GM19468 (cell line): Measurements from ENCODE around the gene CD14.
"Not testable (repeated sequence)": the region's sequence is repeated elsewhere in the genome, so short reads cannot be mapped to it uniquely, and the experiment has no call there.

Source experiments
- ATAC-seq: cut with Tn5 transposase; IDR thresholded peaks from one replicate; pipeline ENCODE4 v1.9.1; 2021; ENCODE audit warnings: mild to moderate bottlenecking, moderate library complexity, moderate number of reproducible peaks; ENCODE audit not compliant: unreplicated experiment; ENCODE audit errors: extremely low read depth

Gene CD14

DNA sequence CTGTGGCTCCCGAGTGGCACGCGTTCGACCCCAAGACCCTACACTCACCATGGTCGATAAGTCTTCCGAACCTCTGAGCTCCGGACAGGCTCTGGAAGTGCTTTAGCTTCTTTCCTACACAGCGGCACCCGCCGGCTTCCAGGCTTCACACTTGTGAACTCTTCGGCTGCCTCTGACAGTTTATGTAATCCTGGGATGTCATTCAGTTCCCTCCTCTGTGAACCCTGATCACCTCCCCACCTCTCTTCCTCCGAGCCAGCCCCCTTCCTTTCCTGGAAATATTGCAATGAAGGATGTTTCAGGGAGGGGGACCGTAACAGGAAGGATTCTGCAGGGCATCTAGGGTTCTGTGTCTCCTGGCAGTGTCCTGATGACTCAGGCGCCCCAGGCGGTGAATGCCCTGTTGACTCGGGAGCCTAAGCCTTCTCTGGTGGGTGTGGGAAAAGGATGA is at the start of gene CD14:
TSS of gene CD14 (minus strand) at position 155 of the 451 bp plus-strand sequence. CDS start at position 51, 104 bp downstream.
- ATAC-seq: no peak

DNA sequence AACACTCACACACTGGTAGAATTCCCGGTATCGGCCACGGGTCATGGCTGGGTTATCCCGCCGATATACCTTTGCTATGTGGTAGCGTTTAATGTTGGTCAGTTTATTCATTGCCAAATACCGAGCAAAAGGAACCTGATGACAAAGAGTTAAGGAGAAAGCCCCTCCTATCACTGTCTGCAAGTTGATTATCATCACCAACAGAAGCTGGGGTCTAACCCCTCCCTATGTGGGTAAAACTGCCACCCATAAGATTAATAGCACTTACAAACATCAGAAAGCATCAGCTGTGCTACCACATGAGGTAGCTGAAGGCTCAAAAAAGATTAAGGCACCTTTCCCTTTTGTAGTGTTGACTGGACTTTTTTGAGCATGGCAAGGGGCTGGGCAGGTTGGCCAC is 46.0 kb upstream of the CD14 start:
- no peak for ATAC-seq

DNA sequence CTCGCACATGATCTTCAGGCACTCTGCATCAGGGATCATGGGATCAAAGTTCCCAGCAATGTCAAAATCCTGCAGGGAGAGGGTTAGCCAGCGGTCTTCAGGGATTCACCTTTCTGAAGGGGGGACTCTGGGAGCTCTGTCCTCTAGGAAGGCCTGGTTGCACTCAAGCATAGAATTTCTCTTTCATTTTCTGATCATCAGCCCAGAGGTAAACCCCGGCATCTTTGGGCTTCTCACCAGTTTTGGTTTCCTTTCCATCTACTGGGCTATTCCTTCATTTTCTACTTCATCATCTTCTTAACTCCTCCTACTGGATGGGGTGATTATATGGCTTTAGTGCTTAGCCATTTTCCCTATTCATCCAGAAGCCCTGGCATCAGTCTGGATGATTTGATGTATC is 45.0 kb upstream of the CD14 start:
- peak; percentile 56 for ATAC-seq

DNA sequence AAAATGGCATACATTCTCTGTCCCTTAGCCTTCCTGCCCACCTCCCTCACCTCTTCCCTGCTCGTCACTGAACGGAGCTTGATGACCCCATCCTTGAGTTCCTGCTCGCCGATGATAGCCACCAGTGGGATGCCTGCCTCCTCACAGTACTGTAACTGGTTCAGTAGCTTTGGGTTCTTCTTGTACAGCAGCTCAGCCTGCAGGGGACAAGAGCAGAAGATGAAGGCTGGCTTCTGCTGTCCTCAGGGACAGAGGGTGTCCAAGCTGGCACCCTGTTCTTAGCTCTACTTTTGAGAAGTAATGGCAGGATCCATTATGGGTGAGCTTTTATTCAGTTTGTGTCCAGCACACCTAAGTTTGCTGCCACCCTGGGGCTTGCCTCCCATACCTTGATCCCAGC is 41.7 kb upstream of the CD14 start:
- no peak for ATAC-seq

DNA sequence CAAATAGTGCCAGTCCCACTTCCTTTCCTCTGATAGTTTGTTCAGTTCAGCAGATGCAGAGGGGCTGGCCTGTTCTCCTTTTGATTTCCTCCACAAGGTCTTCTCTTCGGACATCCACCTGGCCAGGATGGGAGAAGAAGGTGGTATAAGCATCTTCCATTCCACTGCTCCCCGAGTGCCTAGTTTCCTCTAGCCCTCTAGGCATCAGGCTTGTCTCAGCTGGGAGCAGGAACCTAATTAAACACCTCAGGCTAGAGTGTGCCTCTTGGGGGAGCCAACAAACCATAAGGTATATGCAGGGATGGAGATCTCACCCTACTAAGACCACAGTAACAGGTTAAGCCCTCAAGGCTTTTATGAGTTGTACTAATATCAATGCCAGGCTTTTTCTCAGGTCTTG is 41.2 kb upstream of the CD14 start:
- ATAC-seq: no peak

DNA sequence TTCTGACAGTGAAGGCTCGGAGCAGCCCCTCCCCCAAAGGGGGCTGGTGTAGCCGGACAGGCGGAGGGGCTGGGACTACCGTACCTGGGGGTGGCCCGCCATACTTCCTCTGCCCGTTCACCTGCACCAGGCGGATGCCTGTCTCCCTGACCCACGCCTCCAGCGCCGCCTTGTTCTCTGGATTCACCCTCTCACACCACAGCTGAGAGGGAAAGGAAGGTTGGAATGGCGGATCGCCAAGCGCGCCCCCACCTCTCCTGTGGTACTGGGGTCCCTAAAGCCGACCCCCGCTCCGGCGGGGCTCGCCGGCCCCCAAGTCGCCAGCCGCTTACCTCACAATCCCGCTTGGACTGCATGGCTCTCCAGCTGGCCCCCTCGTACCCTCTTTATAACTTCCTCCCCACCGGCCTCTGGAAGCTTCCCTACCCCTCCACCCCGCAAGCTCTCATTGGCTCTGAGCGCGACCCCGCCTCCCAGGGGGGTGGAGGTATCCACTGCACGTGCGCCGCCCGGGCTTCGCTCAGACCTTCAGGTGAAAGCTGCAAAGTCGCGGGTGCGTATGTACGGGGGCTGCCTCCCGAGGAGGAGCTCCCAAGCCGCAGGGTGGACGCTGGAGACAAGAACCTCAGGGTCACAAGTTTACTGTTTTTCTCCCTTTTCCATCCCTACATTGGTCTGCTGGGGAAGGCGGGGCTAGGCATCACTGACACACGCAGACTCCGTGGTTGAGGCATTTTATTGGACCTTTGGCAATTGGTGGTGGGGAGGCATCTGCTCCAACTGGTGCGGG is 40.4 kb upstream of the CD14 start, which contains the start of gene DND1:
TSS of gene DND1 (minus strand) at position 390 of the 790 bp plus-strand sequence. CDS start at position 356, 34 bp downstream.
- ATAC-seq: no peak

DNA sequence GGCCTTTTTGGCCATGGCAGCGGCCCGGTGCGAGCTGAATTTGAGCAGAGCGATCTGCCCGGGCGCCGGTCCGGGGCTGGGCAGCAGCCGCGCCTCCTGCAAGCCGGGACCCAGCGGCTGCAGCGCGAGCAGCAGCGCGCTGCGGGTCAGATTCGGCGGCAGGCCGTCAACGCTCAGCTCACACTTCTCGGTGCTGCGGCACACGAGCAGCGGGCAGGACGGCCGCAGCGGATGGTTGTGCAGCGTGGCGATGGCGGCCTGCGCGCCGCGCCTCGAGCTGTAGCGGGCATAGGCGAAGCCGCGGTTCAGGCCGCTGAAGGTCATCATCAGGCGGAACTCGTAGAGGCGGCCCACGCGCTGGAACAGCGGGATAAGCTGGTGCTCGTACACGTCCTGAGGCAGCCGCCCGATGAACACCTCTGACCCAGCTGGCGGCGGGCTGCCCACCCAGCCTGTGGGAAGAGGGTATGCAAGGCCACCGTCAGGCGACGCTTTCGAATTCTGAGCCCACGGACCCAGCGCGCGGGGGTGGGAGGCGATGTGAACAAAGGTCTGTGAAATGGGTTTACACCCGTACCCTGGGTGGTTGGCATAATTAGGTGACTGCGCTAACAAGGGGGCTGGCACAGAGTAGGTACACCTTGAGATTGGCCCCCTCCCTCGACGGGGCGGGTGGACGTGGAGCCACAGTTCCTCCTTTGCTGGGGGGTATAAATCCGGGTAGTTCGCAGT is 39.6 kb upstream of the CD14 start:
- ATAC-seq: no peak

DNA sequence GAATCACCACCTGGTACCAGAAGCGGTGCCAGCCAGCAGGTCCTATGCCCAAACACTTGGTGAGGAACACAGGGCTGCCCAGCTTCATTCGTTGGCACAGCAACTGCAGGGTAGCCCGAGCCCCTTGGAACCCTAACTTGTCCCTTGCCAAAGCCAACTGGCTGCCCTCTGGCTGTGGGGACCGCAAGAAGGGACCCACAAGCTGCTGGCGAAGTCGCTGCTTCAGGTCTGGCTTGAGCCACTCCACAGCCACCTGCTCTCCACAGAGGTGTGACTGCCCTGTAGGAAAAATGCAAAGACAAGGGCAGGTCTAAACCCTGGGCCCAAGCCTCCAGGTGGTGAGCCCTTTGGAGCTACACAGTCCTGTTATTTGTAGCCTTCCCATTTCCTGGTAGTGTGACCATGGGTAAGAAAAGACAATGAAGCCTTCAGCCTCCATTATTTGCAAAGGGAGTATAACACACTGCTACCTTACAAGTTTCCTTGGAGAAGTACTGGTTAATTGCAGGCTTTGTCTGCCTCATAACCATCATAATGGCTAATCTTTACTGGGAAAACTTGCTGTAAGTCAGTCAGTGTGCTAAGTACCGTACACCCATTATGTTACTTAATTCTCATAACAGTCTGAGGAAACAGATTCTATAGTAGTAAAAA is 38.6 kb upstream of the CD14 start:
- no peak for ATAC-seq

DNA sequence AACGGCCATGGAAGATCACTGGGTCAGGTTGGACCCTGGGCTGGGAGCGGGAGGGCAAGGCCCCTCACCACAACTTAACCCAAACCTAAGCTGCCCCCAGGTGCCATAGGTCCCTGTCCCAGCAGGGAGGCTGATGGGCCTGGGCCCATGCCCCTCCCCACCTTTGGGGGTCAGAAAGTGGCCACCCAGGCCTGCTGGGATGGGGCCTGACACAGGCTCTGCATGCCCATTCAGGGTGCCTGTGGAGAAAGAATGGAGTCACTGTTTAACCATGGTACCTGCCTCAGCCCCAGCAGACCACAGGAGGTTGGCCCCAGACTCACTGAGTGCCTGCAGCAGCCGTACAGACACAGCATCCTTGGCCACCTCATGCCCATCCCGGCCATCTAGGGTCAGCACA is 38.1 kb upstream of the CD14 start:
- not testable (repeated sequence) for ATAC-seq

DNA sequence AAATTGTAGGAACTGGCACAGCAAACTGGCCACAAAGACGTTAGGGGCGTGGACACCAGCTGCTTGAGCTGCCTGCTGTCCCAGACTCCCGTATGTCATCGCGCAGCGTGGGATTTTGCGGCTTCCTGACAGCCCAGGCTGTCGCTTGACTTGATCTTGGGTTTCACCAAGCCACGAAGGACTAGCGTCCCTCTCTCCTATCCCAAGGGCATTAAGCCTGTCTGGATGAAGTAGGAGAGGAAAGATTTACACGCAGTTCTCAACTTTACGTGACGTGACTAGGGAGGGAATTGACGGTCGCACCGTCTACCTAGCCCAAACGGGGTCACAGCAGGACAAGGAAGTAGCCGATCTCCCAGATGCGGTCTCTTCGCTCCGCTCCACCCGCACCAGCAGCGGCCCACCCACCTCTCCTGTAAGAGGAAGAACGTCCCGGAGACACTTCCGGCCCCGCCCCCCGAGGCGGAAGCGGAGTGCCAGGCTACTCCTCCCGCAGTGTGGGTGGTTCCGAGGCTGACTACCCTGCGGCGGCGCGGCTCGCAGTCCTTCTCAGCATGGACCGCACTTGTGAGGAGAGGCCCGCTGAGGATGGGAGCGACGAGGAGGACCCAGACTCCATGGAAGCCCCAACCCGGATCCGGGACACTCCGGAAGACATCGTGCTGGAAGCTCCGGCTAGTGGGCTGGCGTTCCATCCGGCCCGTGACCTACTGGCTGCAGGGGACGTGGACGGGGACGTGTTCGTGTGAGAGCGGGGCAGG is 31.6 kb upstream of the CD14 start, which contains the start of gene WDR55:
TSS of gene WDR55 (plus strand) at position 546 of the 761 bp plus-strand sequence. CDS start at position 555, 9 bp downstream.
- ATAC-seq: peak; percentile 96

DNA sequence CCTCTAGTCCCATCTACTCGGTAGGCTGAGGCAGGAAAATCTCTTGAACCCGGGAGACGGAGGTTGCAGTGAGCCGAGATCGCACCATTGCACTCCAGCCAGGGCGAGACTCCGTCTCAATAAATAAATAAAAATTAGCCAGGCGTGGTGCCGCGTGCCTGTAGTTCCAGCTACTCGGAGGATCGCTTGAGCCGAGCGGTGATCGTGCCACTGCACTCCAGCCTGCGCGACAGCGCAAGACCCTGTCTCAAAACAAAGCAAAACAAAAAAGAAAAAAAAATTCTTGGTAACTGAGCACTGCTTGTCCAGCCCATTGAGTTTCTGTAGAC is 31.0 kb upstream of the CD14 start:
- ATAC-seq: no peak

DNA sequence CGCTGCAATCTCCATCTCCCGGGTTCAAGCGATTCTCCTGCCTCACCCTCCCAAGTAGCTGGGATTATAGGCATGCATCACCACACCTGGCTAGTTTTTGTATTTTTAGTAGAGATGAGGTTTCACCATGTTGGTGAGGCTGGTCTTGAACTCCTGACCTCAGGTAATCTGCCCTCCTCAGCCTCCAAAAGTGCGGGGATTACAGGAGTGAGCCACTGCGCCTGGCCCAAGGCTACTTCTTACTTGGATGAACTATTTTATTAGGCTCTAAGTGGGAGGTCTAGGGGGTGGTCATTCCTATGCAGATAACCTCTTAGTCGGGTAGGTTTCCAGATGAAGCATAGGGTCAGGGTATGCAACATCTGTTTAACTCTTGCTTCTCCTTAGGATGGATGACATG is 27.4 kb upstream of the CD14 start:
- not testable (repeated sequence) for ATAC-seq

DNA sequence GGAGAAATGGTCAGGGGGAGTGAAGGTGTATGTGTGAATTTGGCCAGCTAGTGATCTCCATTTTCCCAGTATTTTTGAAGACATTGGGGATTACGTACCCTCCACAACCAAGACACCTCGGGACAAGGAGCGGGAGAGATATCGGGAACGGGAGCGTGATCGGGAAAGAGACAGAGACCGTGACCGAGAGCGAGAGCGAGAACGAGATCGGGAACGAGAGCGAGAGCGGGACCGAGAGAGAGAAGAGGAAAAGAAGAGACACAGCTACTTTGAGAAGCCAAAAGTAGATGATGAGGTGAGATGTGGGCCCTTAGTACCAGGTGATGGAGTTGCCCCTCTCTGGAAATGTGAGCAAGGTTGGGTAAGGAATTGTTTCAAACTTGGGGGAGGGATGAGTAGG is 25.9 kb upstream of the CD14 start:
- no peak for ATAC-seq

DNA sequence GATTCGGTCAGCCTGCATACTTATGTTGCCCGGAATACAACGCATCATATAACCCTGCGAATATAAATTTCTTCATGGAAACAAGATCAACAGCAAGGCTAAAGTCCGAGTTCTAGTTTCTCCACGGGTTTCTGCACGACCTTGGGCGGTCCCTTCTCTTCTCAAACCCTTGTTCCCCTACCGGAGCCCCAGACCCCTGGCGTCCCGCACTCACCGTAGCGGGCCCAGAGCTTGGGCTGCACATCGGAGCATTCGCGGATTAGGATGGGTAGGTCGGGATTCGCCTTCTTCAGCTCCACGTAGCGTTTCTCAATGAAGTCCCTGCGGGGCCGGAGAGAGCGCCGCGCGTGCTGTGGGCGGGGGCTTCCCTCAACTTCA is 14.1 kb upstream of the CD14 start:
- no peak for ATAC-seq

DNA sequence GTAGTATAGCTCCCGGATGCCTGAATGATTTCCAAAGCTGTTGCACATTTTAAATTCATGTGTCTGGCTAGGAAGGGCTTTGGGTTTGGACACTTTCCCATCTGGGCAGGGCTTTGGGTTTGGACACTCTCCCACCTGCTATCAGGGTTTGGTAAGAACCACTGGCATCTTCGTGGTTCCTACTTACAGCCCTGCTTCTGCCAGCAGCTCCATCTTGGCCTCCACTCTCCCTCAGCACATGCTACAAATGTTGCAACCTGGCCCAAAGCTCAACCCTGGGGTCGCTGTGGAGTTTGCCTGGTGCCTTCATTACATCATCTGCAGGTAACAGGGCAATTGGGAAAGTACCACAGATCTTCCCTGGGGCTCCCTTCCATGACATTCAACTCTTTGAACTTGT is 9.7 kb upstream of the CD14 start:
- no peak for ATAC-seq

DNA sequence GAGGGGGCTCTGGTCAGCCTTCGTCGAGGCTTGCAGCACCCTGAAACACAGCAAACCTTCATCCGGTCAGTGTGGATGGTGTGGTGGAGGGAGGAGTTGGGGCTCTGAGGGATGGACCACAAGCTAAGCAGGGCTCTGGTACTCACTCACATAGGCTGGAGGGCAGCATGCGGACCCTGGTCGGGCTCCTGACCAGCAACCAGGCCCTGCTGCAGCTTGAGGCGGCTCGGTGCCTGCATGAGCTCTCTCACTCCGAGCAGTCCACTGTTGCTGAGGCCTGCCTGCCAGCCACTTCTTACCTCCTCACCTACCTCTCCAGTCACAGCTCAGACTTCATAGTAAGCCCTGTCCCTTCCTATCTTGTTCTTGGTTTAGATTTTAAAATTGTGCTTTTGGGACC is 8.7 kb upstream of the CD14 start:
- no peak for ATAC-seq

DNA sequence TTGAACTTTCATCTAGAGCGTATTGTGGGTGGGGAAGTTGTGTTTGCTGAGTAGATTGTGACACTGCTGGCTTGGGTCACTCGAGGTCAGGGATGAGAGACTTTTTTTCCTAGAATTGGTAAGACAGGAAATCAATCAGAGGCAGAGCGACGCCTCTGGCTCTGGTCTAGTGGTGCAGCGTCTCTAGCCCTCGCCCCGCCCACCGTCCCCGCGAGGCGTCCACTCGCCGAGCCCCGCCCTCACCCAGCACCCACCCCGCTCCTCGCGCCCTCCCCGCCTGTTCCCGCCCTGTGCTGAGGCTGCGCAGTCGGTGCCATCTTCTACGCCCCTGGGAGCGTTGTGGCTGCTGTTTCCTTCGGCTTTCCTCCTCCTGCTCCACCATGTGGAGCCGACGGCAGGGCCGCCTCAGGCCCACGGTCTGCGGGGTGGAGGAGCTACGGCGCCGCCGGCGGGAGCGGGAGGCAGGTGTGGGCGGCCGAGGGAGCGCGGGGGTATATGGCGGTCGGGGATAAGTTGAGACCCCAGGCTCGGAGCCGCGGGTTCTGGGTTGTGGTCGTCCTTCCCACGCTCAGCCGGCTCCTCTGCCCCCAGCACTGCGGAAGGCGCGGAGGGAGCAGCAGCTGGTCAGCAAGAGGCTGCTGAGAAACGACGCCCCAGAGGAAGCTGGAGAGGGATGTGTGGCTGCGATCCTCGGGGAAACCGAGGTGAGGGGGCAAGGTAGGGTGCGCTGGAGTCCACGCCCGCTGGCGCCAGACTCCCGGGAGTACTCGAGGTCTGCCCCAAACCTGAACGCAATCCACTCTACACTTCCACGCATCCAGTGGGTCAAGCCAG is 6.4 kb upstream of the CD14 start, which contains the start of gene TMCO6:
TSS of gene TMCO6 (plus strand) at position 304 of the 834 bp plus-strand sequence. CDS start at position 381, 77 bp downstream.
- ATAC-seq: peak; percentile 59

DNA sequence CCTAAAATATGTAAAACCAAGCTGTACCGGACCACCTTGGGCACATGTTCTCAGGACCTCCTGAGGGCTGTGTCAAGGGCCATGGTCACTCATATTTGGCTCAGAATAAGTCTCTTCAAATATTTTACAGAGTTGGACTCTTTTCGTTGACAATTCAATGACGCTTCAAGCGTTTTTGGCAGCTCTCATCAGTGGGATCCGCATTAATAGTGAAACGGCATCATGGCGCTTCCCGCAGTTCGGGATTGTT is 5.8 kb upstream of the CD14 start:
- ATAC-seq: not testable (repeated sequence)

DNA sequence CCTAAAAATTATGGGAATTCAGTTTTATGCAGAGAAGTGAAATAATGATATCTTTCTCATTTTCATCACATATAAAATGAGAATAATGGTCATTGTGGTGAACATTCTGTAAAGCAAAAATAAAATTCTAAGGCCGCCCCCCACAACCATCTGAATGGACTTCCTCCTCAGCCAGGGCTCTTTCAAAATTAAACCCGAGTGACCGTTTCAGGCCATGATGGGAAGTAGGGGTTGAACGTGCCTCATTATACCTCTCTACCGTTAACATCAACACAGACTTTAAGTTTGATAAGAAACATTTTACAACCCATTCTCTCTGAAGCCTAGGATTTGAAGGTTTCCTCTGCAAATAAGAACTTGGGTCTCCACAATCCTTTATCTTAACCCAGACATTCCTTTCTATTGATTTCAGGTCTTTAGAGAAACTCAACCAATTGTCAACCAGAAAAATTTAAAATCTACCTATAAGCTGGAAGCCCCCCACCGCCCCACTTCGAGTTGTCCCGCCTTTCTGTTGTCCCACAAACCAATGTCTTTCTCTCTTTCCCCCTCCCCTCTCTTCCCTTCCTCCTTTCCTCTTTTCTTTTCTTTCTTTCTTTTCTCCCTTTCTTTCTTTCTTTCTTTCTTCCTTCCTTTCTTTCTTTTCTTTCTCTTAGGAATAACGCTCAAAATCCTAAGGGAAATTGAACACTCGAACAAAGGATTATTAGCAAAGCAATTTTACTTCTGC is 4.6 kb upstream of the CD14 start:
- no peak for ATAC-seq
